Measurements from ENCODE around the gene KANK4.

DNA sequence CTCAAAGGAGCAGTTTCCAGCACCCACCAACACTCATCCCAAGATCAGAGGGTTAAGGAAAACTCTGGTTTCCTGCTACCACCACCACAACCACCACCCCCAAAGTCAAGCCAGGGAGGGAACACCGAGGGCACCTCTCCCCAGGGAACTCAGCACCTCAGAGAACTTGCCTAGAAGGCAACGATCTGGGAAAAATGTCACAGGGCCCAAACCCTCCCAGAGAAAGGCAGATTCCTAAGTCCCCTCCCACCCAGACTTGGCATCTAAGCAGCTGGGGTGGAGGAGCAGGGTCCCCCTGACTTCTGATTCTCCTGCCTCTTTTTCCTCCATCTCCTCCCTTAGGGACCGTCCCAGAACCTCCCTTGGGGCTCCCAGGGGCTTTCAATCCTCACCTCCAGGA lies 10.6 kb downstream of the KANK4 start:
- TF ChIP-seq, protein P1, sequence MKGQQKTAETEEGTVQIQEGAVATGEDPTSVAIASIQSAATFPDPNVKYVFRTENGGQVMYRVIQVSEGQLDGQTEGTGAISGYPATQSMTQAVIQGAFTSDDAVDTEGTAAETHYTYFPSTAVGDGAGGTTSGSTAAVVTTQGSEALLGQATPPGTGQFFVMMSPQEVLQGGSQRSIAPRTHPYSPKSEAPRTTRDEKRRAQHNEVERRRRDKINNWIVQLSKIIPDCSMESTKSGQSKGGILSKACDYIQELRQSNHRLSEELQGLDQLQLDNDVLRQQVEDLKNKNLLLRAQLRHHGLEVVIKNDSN (IDR thresholded peaks at IDR 0.05): no peak
- TF ChIP-seq CEBPB (IDR thresholded peaks at IDR 0.05) (no peak), NFIC (IDR thresholded peaks at IDR 0.05) (no peak), YY1 (IDR thresholded peaks at IDR 0.05; ENCODE audit: low read depth) (no peak), FOXM1 (IDR thresholded peaks at IDR 0.05; ENCODE audit: borderline replicate concordance, low read depth) (no peak), EP300 (IDR thresholded peaks at IDR 0.05; ENCODE audit: borderline replicate concordance) (no peak), EGR1 (IDR thresholded peaks at IDR 0.05) (no peak)
- TF ChIP-seq, protein P2, sequence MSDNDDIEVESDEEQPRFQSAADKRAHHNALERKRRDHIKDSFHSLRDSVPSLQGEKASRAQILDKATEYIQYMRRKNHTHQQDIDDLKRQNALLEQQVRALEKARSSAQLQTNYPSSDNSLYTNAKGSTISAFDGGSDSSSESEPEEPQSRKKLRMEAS (IDR thresholded peaks at IDR 0.05): no peak
